ENCODE data around the gene SETBP1.

GRCh38 chr18:44790860-44791259 is 110.2 kb downstream of the SETBP1 start:
- TF ChIP-seq CTCF (IDR thresholded peaks at IDR 0.05; ENCODE audit: low read depth, low read length, poor library complexity, severe bottlenecking): no peak
- TF ChIP-seq EZH2phosphoT487 (IDR thresholded peaks at IDR 0.05; ENCODE audit: borderline replicate concordance, low read length): no peak
